ENCODE data around the gene RPL31.

The RPL31 gene

GRCh38 chr2:100992262-100992661, 9.8 kb upstream of the RPL31 start:
- Histone ChIP-seq H3K4me1 (ENCODE audit: insufficient read depth, low read length, severe bottlenecking) (peaks cover 3% of the 10 kb centered on the region), H3K79me2 (ENCODE audit: insufficient read depth, low read length) (no peaks in the 10 kb centered on the region), H3K36me3 (ENCODE audit: insufficient read depth, low read length) (no peaks in the 10 kb centered on the region; the same call in 1 of the 2 replicates), H2AFZ (ENCODE audit: low read length) (no peak overlapping the region), H3K9me3 (ENCODE audit: low read length) (no peaks in the 10 kb centered on the region), H3K27me3 (ENCODE audit: insufficient read depth, low read length) (no peaks in the 10 kb centered on the region), H3K4me3 (ENCODE audit: low read depth, low read length, poor library complexity, severe bottlenecking) (no peak overlapping the region), H4K20me1 (ENCODE audit: insufficient read depth, low read length) (no peaks in the 10 kb centered on the region), H3K4me2 (ENCODE audit: low read length) (no peak overlapping the region), H3K27ac (ENCODE audit: low read depth, low read length, poor library complexity, severe bottlenecking) (no peak overlapping the region), H3K9me2 (ENCODE audit: low read depth, low read length) (no peaks in the 10 kb centered on the region), H3K9ac (ENCODE audit: low read length) (no peak overlapping the region), H3F3A (ENCODE audit: insufficient read depth, low read length) (no peaks in the 10 kb centered on the region)
- TF ChIP-seq EZH2 (IDR thresholded peaks at IDR 0.05; ENCODE audit: borderline replicate concordance, low read length) (no peak), CTCF (IDR thresholded peaks at IDR 0.05; ENCODE audit: low read length) (no peak)

GRCh38 chr2:100993294-100993693, 8.8 kb upstream of the RPL31 start:
- Histone ChIP-seq H3K4me2 (ENCODE audit: low read length) (no peak overlapping the region), H3K9me2 (ENCODE audit: low read depth, low read length) (no peaks in the 10 kb centered on the region), H3K4me3 (ENCODE audit: low read depth, low read length, poor library complexity, severe bottlenecking) (no peak overlapping the region), H3K36me3 (ENCODE audit: insufficient read depth, low read length) (no peaks in the 10 kb centered on the region; the same call in 1 of the 2 replicates), H4K20me1 (ENCODE audit: insufficient read depth, low read length) (no peaks in the 10 kb centered on the region), H3K27ac (ENCODE audit: low read depth, low read length, poor library complexity, severe bottlenecking) (no peak overlapping the region), H3K79me2 (ENCODE audit: insufficient read depth, low read length) (no peaks in the 10 kb centered on the region), H3F3A (ENCODE audit: insufficient read depth, low read length) (no peaks in the 10 kb centered on the region), H3K9ac (ENCODE audit: low read length) (no peak overlapping the region), H3K4me1 (ENCODE audit: insufficient read depth, low read length, severe bottlenecking) (peaks cover 3% of the 10 kb centered on the region), H3K27me3 (ENCODE audit: insufficient read depth, low read length) (no peaks in the 10 kb centered on the region), H3K9me3 (ENCODE audit: low read length) (no peaks in the 10 kb centered on the region), H2AFZ (ENCODE audit: low read length) (no peak overlapping the region)
- no peak for TF ChIP-seq EZH2 (IDR thresholded peaks at IDR 0.05; ENCODE audit: borderline replicate concordance, low read length)
- no peak for TF ChIP-seq CTCF (IDR thresholded peaks at IDR 0.05; ENCODE audit: low read length)

GRCh38 chr2:100995309-100996075, 6.6 kb upstream of the RPL31 start:
- H3K9me3 ChIP-seq (ENCODE audit: low read length) = no peaks in the 10 kb centered on the region
- H3K27ac ChIP-seq (ENCODE audit: low read depth, low read length, poor library complexity, severe bottlenecking) = no peak overlapping the region
- no peak overlapping the region for H3K4me2 ChIP-seq (ENCODE audit: low read length)
- no peaks in the 10 kb centered on the region for H3F3A ChIP-seq (ENCODE audit: insufficient read depth, low read length)
- no peaks in the 10 kb centered on the region for H3K79me2 ChIP-seq (ENCODE audit: insufficient read depth, low read length)
- no peaks in the 10 kb centered on the region for H4K20me1 ChIP-seq (ENCODE audit: insufficient read depth, low read length)
- H3K4me1 ChIP-seq (ENCODE audit: insufficient read depth, low read length, severe bottlenecking) = peaks cover 3% of the 10 kb centered on the region
- H3K4me3 ChIP-seq (ENCODE audit: low read depth, low read length, poor library complexity, severe bottlenecking) = no peak overlapping the region
- H3K36me3 ChIP-seq (ENCODE audit: insufficient read depth, low read length) = no peaks in the 10 kb centered on the region; the same call in 1 of the 2 replicates
- H3K9ac ChIP-seq (ENCODE audit: low read length) = no peak overlapping the region
- H3K9me2 ChIP-seq (ENCODE audit: low read depth, low read length) = no peaks in the 10 kb centered on the region
- no peak overlapping the region for H2AFZ ChIP-seq (ENCODE audit: low read length)
- H3K27me3 ChIP-seq (ENCODE audit: insufficient read depth, low read length) = no peaks in the 10 kb centered on the region
- TF ChIP-seq CTCF (IDR thresholded peaks at IDR 0.05; ENCODE audit: low read length) (no peak), EZH2 (IDR thresholded peaks at IDR 0.05; ENCODE audit: borderline replicate concordance, low read length) (no peak)

All from OCI-LY1 (cell line).